A549 (cell line): Measurements from ENCODE around the gene RNF215. TPM values are rescaled to one million over a fixed set of nuclear protein-coding genes. Genes with fewer than 3 reads are reported as not detected.

ENCODE experiments used
- ATAC-seq, 2 experiments: fragments of 200-7000 bp in 1 of 2; fragments of >200 bp in 1 of 2; cut with Nextera tagmentation in 1 of 2; cut with Tn5 transposase in 1 of 2; 3 replicates each; pipeline versions ENCODE4 v1.8.0 to v1.9.1; 2018 to 2020; ENCODE audit warnings: mild to moderate bottlenecking in 1 of 2, moderate library complexity in 1 of 2
- CTCF ChIA-PET: fragments of 300-600 bp; sonication (Branson Sonifier 250); formaldehyde crosslinking; extraction: SDS; loops from one replicate; lab custom pipeline; 2021; ENCODE audit warnings: antibody characterized with exemption, inconsistent platforms; lab: Yijun Ruan, JAX
- POLR2A ChIA-PET: fragments of 350-600 bp; formaldehyde crosslinking; extraction: SDS; loops from one replicate; lab custom pipeline; 2021; ENCODE audit warnings: antibody characterized with exemption, inconsistent platforms; lab: Yijun Ruan, JAX
- DNase-seq, 2 experiments: peaks; one replicate each; pipeline versions ENCODE4 v3.0.0 to v3.0.0-alpha.2; 2011 to 2016; ENCODE audit warnings: low read depth in 1 of 2, low spot score in 1 of 2
- FAIRE-seq: peaks from 2 replicates; lab custom pipeline; 2011; peaks lifted over from hg19 to GRCh38; lab: Jason Lieb, UNC
- H3K27ac ChIP-seq, 2 experiments: fragments of >200 bp; sonication (Bioruptor Twin); formaldehyde crosslinking; 3 replicates each; pipeline ENCODE4 v1.5.1; 2016 to 2017
- H3K4me1 ChIP-seq: fragments of >200 bp; sonication (Bioruptor Twin); formaldehyde crosslinking; 3 replicates; pipeline ENCODE4 v1.6.1; 2016
- H3K4me2 ChIP-seq: fragments of >200 bp; sonication (Bioruptor Twin); formaldehyde crosslinking; 3 replicates; pipeline ENCODE4 v1.6.1; 2016
- H3K4me3 ChIP-seq: fragments of >200 bp; sonication (Bioruptor Twin); formaldehyde crosslinking; 3 replicates; pipeline ENCODE4 v1.5.1; 2016
- H3K9me3 ChIP-seq: fragments of >200 bp; sonication (Bioruptor Twin); formaldehyde crosslinking; 3 replicates; pipeline ENCODE4 v1.6.1; 2016
- ATOH8 ChIP-seq: fragments of 250-450 bp; sonication (Bioruptor Pico); IDR thresholded peaks from 2 replicates; pipeline ENCODE4 v1.5.0; 2020; ENCODE audit warnings: low read depth, mild to moderate bottlenecking, moderate library complexity
- BHLHE40 ChIP-seq: IDR thresholded peaks from 2 replicates; pipeline ENCODE4 v1.6.1; 2012; ENCODE audit warnings: low read depth, low read length, inconsistent platforms
- CEBPB ChIP-seq, 2 experiments: fragments of >200 bp in 1 of 2; sonication (Bioruptor Twin) in 1 of 2; formaldehyde crosslinking in 1 of 2; IDR thresholded peaks; 2 replicates each; pipeline ENCODE4 v1.6.1; 2012 to 2016
- EHMT2 ChIP-seq: fragments of 200-600 bp; sonication (generic); IDR thresholded peaks from 2 replicates; pipeline ENCODE4 v1.6.1; 2016; ENCODE audit warnings: antibody characterized with exemption, low read depth, mild to moderate bottlenecking, moderate library complexity
- ELK1 ChIP-seq: fragments of 150-350 bp; IDR thresholded peaks from 2 replicates; pipeline ENCODE4 v1.6.1; 2014; ENCODE audit warnings: low read depth, mild to moderate bottlenecking, low read length
- JUNB ChIP-seq: fragments of >200 bp; sonication (Bioruptor Twin); formaldehyde crosslinking; IDR thresholded peaks from 2 replicates; pipeline ENCODE4 v1.6.1; 2016
- KDM1A ChIP-seq: fragments of 200-600 bp; sonication (generic); IDR thresholded peaks from 2 replicates; pipeline ENCODE4 v1.6.1; 2016; ENCODE audit warnings: low read depth, mild to moderate bottlenecking
- MAX ChIP-seq: IDR thresholded peaks from 2 replicates; pipeline ENCODE4 v1.6.1; 2012
- MYC ChIP-seq: IDR thresholded peaks from 2 replicates; pipeline ENCODE4 v1.6.1; 2012; ENCODE audit warnings: mild to moderate bottlenecking, inconsistent platforms, low read length, improper control_type of control experiment, borderline replicate concordance
- NR3C1 ChIP-seq: fragments of >200 bp; sonication (Bioruptor Twin); formaldehyde crosslinking; IDR thresholded peaks from 3 replicates; pipeline ENCODE4 v1.6.1; 2017
- POLR2AphosphoS2 ChIP-seq: conservative IDR thresholded peaks from 2 replicates; pipeline ENCODE4 v1.6.1; 2012; ENCODE audit warnings: low read length, improper control_type of control experiment, inconsistent platforms
- REST ChIP-seq: fragments of 200-600 bp; sonication (generic); IDR thresholded peaks from 2 replicates; pipeline ENCODE4 v1.6.1; 2016; ENCODE audit warnings: antibody characterized with exemption, mild to moderate bottlenecking, moderate library complexity
- RNF2 ChIP-seq: fragments of 200-600 bp; sonication (generic); IDR thresholded peaks from 2 replicates; pipeline ENCODE4 v1.6.1; 2016; ENCODE audit warnings: low read depth, mild to moderate bottlenecking, antibody characterized with exemption, moderate library complexity, borderline replicate concordance
- SMC3 ChIP-seq: fragments of >200 bp; sonication (Bioruptor Twin); formaldehyde crosslinking; IDR thresholded peaks from 3 replicates; pipeline ENCODE4 v1.6.1; 2018; ENCODE audit warnings: inconsistent platforms
- USF2 ChIP-seq: fragments of 450-650 bp; IDR thresholded peaks from 2 replicates; pipeline ENCODE4 v1.6.1; 2014; ENCODE audit warnings: antibody characterized with exemption
- ZSCAN20 ChIP-seq: fragments of 250-450 bp; sonication (Bioruptor Pico); IDR thresholded peaks from 2 replicates; pipeline ENCODE4 v1.8.0; 2022; ENCODE audit warnings: mild to moderate bottlenecking, moderate library complexity
- WGBS: methylation state at CpG from one replicate; pipeline ENCODE4 v1.1.6; 2017; ENCODE audit errors: missing lambda C conversion rate; 5-methylcytosine and 5-hydroxymethylcytosine counted together
- polyA plus RNA-seq, 4 experiments: library from polyadenylated mRNA; depleted of rRNA in 3 of 4; stranded (reverse); fragments of >200 nt; fragmentation: RNase III in 1 of 4; extraction: RNeasy Plus Mini Kit Qiagen cat#74134 plus additional on column Dnase treatment in 1 of 4; gene quantifications; 2 replicates in 3 of 4; 3 replicates in 1 of 4; pipeline ENCODE4 v1.2.3, GENCODE V29; 2011 to 2017
- TF ChIP-seq, protein P1 (sequence below): IDR thresholded peaks from 2 replicates; pipeline ENCODE4 v1.6.1; 2012

The RNF215 gene
- polyA plus RNA-seq, 2 of the 4 experiments (the other 2 are of a cell fraction): 16.4 to 19.5 TPM

DNA sequence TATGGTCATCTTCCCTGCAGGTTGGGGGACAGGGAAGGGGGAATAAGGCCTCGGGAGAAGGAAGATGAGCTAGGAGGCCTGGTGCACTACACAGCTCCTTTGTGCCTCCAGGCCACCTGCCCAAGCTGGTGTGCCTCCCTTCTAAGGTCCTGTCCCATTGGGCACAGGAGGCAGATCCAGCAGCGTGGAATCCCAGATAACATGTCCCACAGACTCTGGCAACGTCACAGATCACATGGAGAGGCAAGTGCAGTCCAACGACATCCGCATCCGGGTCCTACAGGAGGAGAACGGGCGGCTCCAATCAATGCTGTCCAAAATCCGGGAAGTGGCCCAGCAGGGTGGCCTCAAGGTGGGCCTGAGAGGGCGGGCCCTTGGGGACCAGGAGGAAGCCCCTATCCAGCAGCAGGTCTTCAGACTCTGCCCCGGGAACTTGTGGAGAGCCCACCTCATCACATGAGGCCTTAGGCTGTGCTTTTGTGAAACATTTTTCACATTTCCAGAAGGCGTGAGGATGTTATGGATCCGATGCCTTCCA, 11.8 kb downstream of the RNF215 start:
- Histone ChIP-seq H3K4me1 (no peaks in the 10 kb centered on the region), H3K4me3 (no peak overlapping the region), H3K9me3 (no peaks in the 10 kb centered on the region)
- WGBS: 86% methylated on average over 7 of the region's 13 CpGs
- no peak for ATAC-seq
- DNase-seq: no peak
- TF ChIP-seq ZSCAN20: no peak
- TF ChIP-seq KDM1A: no peak
- TF ChIP-seq JUNB: no peak
- no peak for TF ChIP-seq USF2
- TF ChIP-seq MAX: no peak
- TF ChIP-seq, all 56 proteins: peak for 0
- ChIA-PET POLR2A (no interaction called here), CTCF (interaction anchor here (0.6 to 1.2 kb wide), 2 partner anchors 12 to 19 kb away, joined by 3 read pairs; partner anchors contain the start of genes CCDC157 and SF3A1)
- Histone ChIP-seq H3K4me2 (no peak overlapping the region), H3K27ac (no peak overlapping the region)
- no peak for FAIRE-seq

- ATAC-seq (peak; percentile 5 to 20; a peak in 2 of 6 replicates), FAIRE-seq (no peak), DNase-seq (no peak)
- no peaks in the 10 kb centered on the region for H3K9me3 ChIP-seq
- no peak overlapping the region for H3K27ac ChIP-seq
- no peak overlapping the region for H3K4me2 ChIP-seq
- WGBS: 91% methylated on average over 19 of the region's 33 CpGs
- POLR2A ChIA-PET: no interaction called here
- TF ChIP-seq ATOH8 (CRISPR knock-in tag) (no peak), RNF2 (no peak), ELK1 (no peak), POLR2AphosphoS2 (no peak), NR3C1 (no peak), REST (no peak), BHLHE40 (no peak), CEBPB (IDR thresholded peaks at IDR 0.05) (no peak), JUNB (no peak), SMC3 (no peak), EHMT2 (no peak), MYC (no peak)
- TF ChIP-seq, protein P1, sequence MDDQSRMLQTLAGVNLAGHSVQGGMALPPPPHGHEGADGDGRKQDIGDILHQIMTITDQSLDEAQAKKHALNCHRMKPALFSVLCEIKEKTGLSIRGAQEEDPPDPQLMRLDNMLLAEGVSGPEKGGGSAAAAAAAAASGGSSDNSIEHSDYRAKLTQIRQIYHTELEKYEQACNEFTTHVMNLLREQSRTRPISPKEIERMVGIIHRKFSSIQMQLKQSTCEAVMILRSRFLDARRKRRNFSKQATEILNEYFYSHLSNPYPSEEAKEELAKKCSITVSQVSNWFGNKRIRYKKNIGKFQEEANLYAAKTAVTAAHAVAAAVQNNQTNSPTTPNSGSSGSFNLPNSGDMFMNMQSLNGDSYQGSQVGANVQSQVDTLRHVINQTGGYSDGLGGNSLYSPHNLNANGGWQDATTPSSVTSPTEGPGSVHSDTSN: no peak
- H3K4me1 ChIP-seq: no peaks in the 10 kb centered on the region
- CTCF ChIA-PET: interaction anchor here (1.6 kb wide), 1 partner anchor 86 kb away, joined by 4 read pairs; no protein-coding TSS in a partner anchor
- no peak overlapping the region for H3K4me3 ChIP-seq
These were observed 13.6 kb downstream of the RNF215 start for GRCh38 chr22:30373331-30374325.
